HepG2 (cell line): ENCODE results near the gene LLGL2. TPM values are rescaled to one million over a fixed set of nuclear protein-coding genes. Genes with fewer than 3 reads are reported as not detected.

Source experiments
- ARHGAP35 ChIP-seq: sonication (generic); formaldehyde crosslinking; IDR thresholded peaks from 2 replicates; pipeline ENCODE4 v1.9.0; 2022; ENCODE audit warnings: mild to moderate bottlenecking, inconsistent platforms, moderate library complexity, missing genetic modification reagents, borderline replicate concordance
- FOXC1 ChIP-seq: sonication (generic); formaldehyde crosslinking; IDR thresholded peaks from 2 replicates; pipeline ENCODE4 v1.8.0; 2022; ENCODE audit warnings: mild to moderate bottlenecking, missing genetic modification reagents, borderline replicate concordance
- IRF2 ChIP-seq: IDR thresholded peaks from 2 replicates; pipeline ENCODE4 v1.6.1; 2018; ENCODE audit warnings: missing genetic modification reagents, missing compliant biosample characterization
- JDP2 ChIP-seq: sonication (generic); formaldehyde crosslinking; IDR thresholded peaks from 2 replicates; pipeline ENCODE4 v1.8.1; 2022; ENCODE audit warnings: missing genetic modification reagents, borderline replicate concordance
- MATR3 ChIP-seq: sonication (generic); formaldehyde crosslinking; IDR thresholded peaks from 2 replicates; pipeline ENCODE4 v1.4.0; 2020; ENCODE audit warnings: missing genetic modification reagents
- MXD4 ChIP-seq: IDR thresholded peaks from 2 replicates; pipeline ENCODE4 v1.6.1; 2016; ENCODE audit warnings: mild to moderate bottlenecking, missing biosample characterization, missing genetic modification reagents
- NCOR1 ChIP-seq: fragments of 200-600 bp; sonication (generic); IDR thresholded peaks from 2 replicates; pipeline ENCODE4 v1.7.0; 2017; ENCODE audit warnings: antibody characterized with exemption, low read length, borderline replicate concordance
- NFRKB ChIP-seq: fragments of 450-650 bp; IDR thresholded peaks from 2 replicates; pipeline ENCODE4 v1.6.1; 2017
- PAX8 ChIP-seq: sonication (generic); formaldehyde crosslinking; IDR thresholded peaks from 2 replicates; pipeline ENCODE4 v1.8.0; 2022; ENCODE audit warnings: mild to moderate bottlenecking, missing genetic modification reagents, borderline replicate concordance
- POLR2AphosphoS5 ChIP-seq: IDR thresholded peaks from 2 replicates; pipeline ENCODE4 v1.6.1; 2012; ENCODE audit warnings: low read depth, low read length
- SNAPC2 ChIP-seq: sonication (generic); formaldehyde crosslinking; IDR thresholded peaks from 2 replicates; pipeline ENCODE4 v1.8.1; 2022; ENCODE audit warnings: mild to moderate bottlenecking, missing genetic modification reagents
- TCF12 ChIP-seq, 2 experiments: fragments of 450-650 bp in 1 of 2; sonication (generic) in 1 of 2; formaldehyde crosslinking in 1 of 2; IDR thresholded peaks; 2 replicates each; pipeline versions ENCODE4 v1.6.1 to v1.8.0; 2017 to 2022; ENCODE audit warnings: antibody characterized with exemption in 1 of 2, mild to moderate bottlenecking in 1 of 2, missing genetic modification reagents in 1 of 2, moderate library complexity in 1 of 2
- ZBTB8A ChIP-seq: sonication (generic); formaldehyde crosslinking; IDR thresholded peaks from 2 replicates; pipeline ENCODE4 v1.4.0; 2020; ENCODE audit warnings: mild to moderate bottlenecking, low read depth, missing genetic modification reagents, borderline replicate concordance
- ZNF644 ChIP-seq: IDR thresholded peaks from 2 replicates; pipeline ENCODE4 v1.6.1; 2016; ENCODE audit warnings: low read depth
- ZSCAN22 ChIP-seq: sonication (generic); formaldehyde crosslinking; IDR thresholded peaks from 2 replicates; pipeline ENCODE4 v1.4.0; 2020; ENCODE audit warnings: mild to moderate bottlenecking, missing genetic modification reagents
- ZSCAN29 ChIP-seq: sonication (generic); formaldehyde crosslinking; conservative IDR thresholded peaks from 2 replicates; pipeline ENCODE4 v1.4.0; 2020; ENCODE audit warnings: mild to moderate bottlenecking, missing genetic modification reagents
- polyA plus RNA-seq, 8 experiments: library from polyadenylated mRNA; depleted of rRNA in 3 of 8; stranded (reverse) in 7 of 8; unstranded in 1 of 8; fragments of >200 nt; fragmentation: Illumina TruSeq in 4 of 8; extraction: Trizol in 4 of 8; gene quantifications; 2 replicates each; pipeline versions ENCODE4 v1.2.1 to v1.2.3, GENCODE V29; 2011 to 2016; ENCODE audit warnings: low read depth in 4 of 8, missing spikeins in 1 of 8, mixed read lengths in 1 of 8; ENCODE audit not compliant: insufficient read depth in 1 of 8
- total RNA-seq, 5 experiments: library from RNA; depleted of rRNA; stranded (reverse); fragments of >200 nt; fragmentation: Illumina TruSeq; extraction: Trizol; gene quantifications; 2 replicates each; pipeline ENCODE4 v1.2.3, GENCODE V29; 2016; ENCODE audit warnings: low read depth in 1 of 5
- TF ChIP-seq, protein P1 (sequence below): sonication (generic); formaldehyde crosslinking; IDR thresholded peaks from 2 replicates; pipeline ENCODE4 v1.4.0; 2020; ENCODE audit warnings: missing genetic modification reagents
- TF ChIP-seq, protein P2 (sequence below): sonication (generic); formaldehyde crosslinking; IDR thresholded peaks from 2 replicates; pipeline ENCODE4 v1.4.0; 2020; ENCODE audit warnings: low read depth, mild to moderate bottlenecking, missing genetic modification reagents
- TF ChIP-seq, protein P3 (sequence below): sonication (generic); formaldehyde crosslinking; IDR thresholded peaks from 2 replicates; pipeline ENCODE4 v1.4.0; 2020; ENCODE audit warnings: missing genetic modification reagents, low read depth, mild to moderate bottlenecking, borderline replicate concordance
- TF ChIP-seq, protein P4 (sequence below): sonication (generic); formaldehyde crosslinking; IDR thresholded peaks from 2 replicates; pipeline ENCODE4 v1.4.0; 2020; ENCODE audit warnings: missing genetic modification reagents, borderline replicate concordance

LLGL2 gene
- total and polyA plus RNA-seq, 2 of the 13 experiments (the other 11 are each of a cell fraction or from before 2014, with no cell fraction given) = 83.0 to 86.7 TPM

DNA sequence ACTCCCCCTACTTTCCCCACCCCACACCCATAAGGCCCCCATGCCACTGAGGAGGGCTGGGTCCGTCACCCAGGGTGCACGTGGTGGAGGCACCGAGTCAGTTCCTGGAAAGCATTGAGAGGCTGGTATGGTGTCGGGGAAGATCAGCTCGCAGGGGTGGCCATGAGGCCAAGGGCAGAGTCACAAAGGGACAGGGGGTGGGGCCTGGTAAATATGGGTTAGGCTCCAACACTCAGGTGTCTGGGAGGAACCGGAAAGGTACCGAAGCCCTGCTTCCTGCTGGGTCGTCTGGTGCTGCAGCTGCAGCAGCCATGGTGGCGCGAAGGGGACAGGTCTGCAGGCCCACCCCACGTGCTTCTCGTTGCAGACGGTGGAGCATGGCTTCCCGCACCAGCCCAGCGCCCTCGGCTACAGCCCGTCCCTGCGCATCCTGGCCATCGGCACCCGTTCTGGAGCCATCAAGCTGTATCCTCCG lies 30.2 kb downstream of the LLGL2 start (continued):
- TF ChIP-seq, protein P1, sequence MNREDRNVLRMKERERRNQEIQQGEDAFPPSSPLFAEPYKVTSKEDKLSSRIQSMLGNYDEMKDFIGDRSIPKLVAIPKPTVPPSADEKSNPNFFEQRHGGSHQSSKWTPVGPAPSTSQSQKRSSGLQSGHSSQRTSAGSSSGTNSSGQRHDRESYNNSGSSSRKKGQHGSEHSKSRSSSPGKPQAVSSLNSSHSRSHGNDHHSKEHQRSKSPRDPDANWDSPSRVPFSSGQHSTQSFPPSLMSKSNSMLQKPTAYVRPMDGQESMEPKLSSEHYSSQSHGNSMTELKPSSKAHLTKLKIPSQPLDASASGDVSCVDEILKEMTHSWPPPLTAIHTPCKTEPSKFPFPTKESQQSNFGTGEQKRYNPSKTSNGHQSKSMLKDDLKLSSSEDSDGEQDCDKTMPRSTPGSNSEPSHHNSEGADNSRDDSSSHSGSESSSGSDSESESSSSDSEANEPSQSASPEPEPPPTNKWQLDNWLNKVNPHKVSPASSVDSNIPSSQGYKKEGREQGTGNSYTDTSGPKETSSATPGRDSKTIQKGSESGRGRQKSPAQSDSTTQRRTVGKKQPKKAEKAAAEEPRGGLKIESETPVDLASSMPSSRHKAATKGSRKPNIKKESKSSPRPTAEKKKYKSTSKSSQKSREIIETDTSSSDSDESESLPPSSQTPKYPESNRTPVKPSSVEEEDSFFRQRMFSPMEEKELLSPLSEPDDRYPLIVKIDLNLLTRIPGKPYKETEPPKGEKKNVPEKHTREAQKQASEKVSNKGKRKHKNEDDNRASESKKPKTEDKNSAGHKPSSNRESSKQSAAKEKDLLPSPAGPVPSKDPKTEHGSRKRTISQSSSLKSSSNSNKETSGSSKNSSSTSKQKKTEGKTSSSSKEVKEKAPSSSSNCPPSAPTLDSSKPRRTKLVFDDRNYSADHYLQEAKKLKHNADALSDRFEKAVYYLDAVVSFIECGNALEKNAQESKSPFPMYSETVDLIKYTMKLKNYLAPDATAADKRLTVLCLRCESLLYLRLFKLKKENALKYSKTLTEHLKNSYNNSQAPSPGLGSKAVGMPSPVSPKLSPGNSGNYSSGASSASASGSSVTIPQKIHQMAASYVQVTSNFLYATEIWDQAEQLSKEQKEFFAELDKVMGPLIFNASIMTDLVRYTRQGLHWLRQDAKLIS (CRISPR knock-in tag) = no peak
- TF ChIP-seq ZSCAN22 (no peak), POLR2AphosphoS5 (no peak), FOXC1 (CRISPR knock-in tag) (no peak), PAX8 (CRISPR knock-in tag) (no peak), NFRKB (no peak), ZSCAN29 (CRISPR knock-in tag) (no peak), MATR3 (CRISPR knock-in tag) (no peak), JDP2 (no peak), SNAPC2 (no peak), ZNF644 (CRISPR knock-in tag) (no peak), IRF2 (CRISPR knock-in tag) (peak; percentile 18; the same call in 1 of the 2 replicates), MXD4 (CRISPR knock-in tag) (no peak), ZBTB8A (CRISPR knock-in tag) (no peak), ARHGAP35 (CRISPR knock-in tag) (no peak), NCOR1 (no peak), TCF12 (IDR thresholded peaks at IDR 0.05) (no peak), TCF12 (CRISPR knock-in tag; IDR thresholded peaks at IDR 0.05) (no peak)
- TF ChIP-seq, protein P2, sequence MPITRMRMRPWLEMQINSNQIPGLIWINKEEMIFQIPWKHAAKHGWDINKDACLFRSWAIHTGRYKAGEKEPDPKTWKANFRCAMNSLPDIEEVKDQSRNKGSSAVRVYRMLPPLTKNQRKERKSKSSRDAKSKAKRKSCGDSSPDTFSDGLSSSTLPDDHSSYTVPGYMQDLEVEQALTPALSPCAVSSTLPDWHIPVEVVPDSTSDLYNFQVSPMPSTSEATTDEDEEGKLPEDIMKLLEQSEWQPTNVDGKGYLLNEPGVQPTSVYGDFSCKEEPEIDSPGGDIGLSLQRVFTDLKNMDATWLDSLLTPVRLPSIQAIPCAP (CRISPR knock-in tag) = no peak
- TF ChIP-seq, protein P3, sequence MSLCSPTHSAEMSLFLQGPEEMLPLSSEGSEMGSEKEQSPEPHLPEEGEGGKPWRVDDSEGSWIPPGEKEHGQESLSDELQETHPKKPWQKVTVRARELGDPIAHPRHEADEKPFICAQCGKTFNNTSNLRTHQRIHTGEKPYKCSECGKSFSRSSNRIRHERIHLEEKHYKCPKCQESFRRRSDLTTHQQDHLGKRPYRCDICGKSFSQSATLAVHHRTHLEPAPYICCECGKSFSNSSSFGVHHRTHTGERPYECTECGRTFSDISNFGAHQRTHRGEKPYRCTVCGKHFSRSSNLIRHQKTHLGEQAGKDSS = peak; percentile 52; the same call in 1 of the 2 replicates
- TF ChIP-seq, protein P4, sequence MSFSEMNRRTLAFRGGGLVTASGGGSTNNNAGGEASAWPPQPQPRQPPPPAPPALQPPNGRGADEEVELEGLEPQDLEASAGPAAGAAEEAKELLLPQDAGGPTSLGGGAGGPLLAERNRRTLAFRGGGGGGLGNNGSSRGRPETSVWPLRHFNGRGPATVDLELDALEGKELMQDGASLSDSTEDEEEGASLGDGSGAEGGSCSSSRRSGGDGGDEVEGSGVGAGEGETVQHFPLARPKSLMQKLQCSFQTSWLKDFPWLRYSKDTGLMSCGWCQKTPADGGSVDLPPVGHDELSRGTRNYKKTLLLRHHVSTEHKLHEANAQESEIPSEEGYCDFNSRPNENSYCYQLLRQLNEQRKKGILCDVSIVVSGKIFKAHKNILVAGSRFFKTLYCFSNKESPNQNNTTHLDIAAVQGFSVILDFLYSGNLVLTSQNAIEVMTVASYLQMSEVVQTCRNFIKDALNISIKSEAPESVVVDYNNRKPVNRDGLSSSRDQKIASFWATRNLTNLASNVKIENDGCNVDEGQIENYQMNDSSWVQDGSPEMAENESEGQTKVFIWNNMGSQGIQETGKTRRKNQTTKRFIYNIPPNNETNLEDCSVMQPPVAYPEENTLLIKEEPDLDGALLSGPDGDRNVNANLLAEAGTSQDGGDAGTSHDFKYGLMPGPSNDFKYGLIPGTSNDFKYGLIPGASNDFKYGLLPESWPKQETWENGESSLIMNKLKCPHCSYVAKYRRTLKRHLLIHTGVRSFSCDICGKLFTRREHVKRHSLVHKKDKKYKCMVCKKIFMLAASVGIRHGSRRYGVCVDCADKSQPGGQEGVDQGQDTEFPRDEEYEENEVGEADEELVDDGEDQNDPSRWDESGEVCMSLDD = no peak
